GM13977 (cell line): Measurements from ENCODE around the gene OR4D10.

Source experiments
- DNase-seq: peaks from one replicate; pipeline ENCODE4 v3.0.0; 2012; ENCODE audit warnings: low spot score
- in situ Hi-C: fragments of 300-500 bp; cut with MboI; formaldehyde crosslinking; loops from one replicate; pipeline ENCODE4 v1.12.0; 2022; ENCODE audit warnings: low sequenced_read_pairs, low pct_unique_long_range_greater_than_20kb, mixed read lengths, inconsistent platforms; ENCODE audit not compliant: unreplicated experiment
- TF ChIP-seq, protein P1 (sequence below): IDR thresholded peaks from 2 replicates; pipeline ENCODE4 v1.5.1; 2012; ENCODE audit warnings: mild to moderate bottlenecking, control low read depth; ENCODE audit not compliant: insufficient read depth; ENCODE audit errors: extremely low read depth, missing control alignments

The OR4D10 gene

DNA sequence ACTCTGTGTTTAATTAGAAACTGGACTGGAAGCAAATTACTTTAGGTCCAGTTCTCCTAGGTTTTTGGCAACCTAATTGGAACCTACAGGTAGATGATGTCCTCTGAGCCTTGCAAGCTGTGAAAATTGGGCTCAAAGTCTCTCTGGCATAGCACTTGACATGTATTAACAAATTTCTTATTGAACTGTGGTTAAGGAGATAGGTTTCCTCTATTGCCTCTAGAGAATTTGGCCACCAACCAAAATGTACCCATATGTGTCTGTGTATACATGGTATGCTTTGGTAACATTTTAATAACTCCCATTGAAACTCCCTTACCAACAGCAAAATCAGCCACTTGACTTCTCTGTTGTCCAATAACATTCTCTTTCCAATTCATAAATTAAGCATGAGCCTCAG lies at the start of gene OR4D10:
Gene OR4D10, plus strand, starts transcription at position 301 of the 400 bp plus-strand sequence. CDS start 4,115 bp downstream, outside the sequence.
- in situ Hi-C loops: no loop called here
- TF ChIP-seq, protein P1, sequence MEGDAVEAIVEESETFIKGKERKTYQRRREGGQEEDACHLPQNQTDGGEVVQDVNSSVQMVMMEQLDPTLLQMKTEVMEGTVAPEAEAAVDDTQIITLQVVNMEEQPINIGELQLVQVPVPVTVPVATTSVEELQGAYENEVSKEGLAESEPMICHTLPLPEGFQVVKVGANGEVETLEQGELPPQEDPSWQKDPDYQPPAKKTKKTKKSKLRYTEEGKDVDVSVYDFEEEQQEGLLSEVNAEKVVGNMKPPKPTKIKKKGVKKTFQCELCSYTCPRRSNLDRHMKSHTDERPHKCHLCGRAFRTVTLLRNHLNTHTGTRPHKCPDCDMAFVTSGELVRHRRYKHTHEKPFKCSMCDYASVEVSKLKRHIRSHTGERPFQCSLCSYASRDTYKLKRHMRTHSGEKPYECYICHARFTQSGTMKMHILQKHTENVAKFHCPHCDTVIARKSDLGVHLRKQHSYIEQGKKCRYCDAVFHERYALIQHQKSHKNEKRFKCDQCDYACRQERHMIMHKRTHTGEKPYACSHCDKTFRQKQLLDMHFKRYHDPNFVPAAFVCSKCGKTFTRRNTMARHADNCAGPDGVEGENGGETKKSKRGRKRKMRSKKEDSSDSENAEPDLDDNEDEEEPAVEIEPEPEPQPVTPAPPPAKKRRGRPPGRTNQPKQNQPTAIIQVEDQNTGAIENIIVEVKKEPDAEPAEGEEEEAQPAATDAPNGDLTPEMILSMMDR: no peak
- DNase-seq: no peak

DNA sequence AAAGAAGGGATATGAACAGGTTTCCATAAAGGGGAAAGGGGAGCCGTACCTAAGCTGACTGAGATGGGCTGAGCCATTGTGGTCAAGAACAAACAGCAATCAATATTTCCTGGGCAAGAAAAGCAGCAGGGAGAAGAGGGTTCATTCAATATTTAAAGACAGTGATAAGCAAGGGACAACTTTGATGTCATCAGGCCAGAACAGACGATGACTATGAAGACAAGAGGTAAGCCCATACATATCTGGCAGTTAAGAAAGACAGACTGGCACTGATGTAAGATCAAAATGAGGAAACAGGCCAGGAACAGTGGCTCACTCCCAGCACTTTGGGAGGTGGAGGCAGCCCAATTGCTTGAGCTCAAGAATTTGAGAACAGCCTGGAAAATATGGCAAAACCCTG lies 49.3 kb upstream of the OR4D10 start:
- TF ChIP-seq, protein P1: no peak
- in situ Hi-C loops: no loop called here
- no peak for DNase-seq

DNA sequence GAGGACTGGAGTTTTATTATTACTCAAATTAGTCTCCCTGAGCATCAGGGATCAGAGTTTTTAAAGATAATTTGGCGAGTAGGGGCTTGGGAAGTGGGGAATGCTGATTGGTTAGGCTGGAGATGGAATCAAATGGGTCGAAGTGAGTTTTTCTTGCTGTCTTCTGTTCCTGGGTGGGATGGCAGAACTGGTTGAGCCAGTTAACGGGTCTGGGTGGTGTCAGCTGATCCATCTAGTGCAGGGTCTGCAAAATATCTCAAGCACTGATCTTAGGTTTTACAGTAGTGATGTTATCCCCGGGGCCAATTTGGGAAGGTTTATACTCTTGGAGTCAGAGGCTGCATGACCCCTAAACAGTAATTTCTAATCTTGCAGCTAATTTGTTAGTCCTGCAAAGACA lies 48.0 kb upstream of the OR4D10 start:
- TF ChIP-seq, protein P1: no peak
- in situ Hi-C loops: no loop called here
- DNase-seq: no peak

DNA sequence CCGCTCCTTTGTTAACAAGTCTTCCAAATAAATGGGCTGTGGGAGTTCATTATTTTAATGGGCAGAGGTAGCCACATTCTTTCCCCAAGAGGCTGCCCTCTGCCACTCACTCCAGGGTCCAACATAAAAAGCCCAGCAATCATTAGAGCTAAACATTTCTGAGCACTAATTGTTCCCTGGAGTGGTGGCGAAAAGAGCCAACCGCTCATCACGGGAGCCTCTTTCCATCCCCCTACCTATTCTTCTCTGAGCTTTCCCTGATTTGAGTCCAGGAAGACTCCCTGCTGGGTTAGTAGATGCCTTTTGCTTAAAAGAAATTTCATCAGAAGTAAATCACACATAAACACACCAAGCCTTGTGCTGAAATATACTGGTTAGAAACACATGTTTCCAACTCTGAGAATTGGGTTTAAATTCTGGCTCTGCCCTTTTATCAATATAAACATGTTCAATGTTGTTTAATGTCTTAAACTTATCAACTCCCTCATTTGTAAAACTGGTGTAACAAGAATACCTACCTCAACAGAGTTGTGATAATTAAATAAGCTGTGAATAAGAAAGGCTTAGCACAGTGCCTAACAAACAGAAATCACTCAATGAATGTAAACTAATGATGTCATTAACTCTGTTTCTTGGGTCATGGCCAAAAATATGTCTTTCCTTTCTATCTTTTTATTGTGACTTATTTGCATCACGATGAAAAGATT lies 46.6 kb upstream of the OR4D10 start, which contains the start of gene OR5A2:
Gene OR5A2, minus strand, starts transcription at position 53 of the 707 bp plus-strand sequence. CDS start 3,460 bp downstream, outside the sequence.
- DNase-seq: no peak
- TF ChIP-seq, protein P1: no peak
- in situ Hi-C loops: no loop called here

DNA sequence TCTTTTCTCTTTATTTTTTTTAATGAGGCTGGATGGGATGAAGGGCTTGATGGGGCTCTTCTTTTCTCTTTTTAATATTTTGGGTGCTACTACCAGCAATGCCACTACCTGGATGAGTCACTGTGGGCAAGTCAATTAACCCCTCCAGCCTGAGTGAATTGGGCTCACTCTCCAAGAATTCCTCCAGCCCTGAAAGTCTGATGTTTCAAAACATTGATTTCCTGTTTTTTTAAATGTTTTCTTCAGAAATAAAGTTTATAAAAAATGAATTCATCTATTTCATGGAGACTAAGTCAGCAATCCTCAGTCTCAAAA lies 46.1 kb upstream of the OR4D10 start:
- TF ChIP-seq, protein P1: no peak
- in situ Hi-C loops: no loop called here

DNA sequence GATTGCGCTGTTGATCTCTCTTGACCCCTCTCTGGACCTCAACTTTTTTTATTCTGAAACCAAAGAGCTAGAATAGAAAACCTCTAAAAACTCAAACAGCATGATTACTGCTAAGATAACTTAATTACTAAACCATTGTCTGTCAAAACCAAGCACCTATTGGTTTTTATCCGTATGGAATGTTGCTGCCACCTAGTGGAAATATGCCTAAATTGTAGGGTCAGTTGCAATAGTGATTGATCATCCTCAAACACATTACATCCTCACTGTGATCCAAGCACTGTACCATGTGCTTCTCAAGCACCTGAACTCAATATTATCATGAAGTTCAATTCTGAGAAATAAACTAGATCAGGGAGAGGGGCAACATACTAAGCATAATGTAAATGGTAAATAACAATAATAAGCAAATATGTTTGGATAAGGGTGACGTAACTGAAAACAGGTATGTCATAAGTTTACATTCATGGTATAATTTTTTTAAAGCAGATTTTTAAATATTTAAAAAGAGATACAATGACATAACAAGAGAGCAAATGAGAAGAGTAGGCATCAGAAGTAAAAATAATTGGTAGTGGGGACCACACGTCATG lies 43.1 kb upstream of the OR4D10 start:
- peak; percentile 57 for DNase-seq
- TF ChIP-seq, protein P1: peak; percentile 66
- in situ Hi-C loops: loop anchor here (5.0 kb wide), 1 partner anchor 258 kb away; the partner anchor contains the start of gene DTX4

More for the DNA sequence above, 46.1 kb upstream of the OR4D10 start:
- no peak for DNase-seq
